ENCODE measurements around the gene MET.
"Not testable (repeated sequence)": the region's sequence is repeated elsewhere in the genome, so short reads cannot be mapped to it uniquely, and the experiment has no call there.

The MET gene

DNA sequence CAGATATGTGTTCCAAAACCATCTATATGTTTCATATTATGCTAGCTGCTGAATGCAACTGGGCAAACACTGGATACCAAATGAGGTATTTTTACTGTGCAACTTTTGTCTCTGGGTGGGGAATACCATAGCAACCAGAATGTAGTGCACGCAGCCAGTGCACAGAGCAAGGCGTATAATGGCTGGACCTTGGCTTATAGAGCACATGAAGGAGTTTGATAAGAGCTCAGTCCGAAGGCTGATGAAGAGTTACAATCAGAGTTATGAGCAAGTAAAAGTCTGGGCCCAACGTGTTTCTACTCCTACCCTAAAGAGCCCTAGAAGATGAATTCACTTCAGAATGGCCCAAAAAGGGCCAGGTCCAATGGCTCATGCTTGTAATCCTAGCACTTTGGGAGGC, 82.2 kb downstream of the MET start:
- DNase-seq (ENCODE audit: low spot score): no peak

DNA sequence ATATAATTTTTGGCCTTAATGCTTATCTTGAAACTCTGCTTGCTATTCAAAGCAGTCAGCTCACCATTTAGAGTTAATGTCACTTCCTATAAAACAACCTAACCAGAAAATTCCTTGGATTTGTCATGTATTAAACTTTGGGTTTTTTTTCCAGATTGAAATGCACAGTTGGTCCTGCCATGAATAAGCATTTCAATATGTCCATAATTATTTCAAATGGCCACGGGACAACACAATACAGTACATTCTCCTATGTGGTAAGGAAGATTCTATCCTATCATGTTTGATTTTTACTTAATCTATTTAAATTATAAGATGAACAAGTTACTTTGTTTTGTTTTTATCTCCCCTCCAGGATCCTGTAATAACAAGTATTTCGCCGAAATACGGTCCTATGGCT, 85.3 kb downstream of the MET start:
- DNase-seq (ENCODE audit: low spot score): no peak

DNA sequence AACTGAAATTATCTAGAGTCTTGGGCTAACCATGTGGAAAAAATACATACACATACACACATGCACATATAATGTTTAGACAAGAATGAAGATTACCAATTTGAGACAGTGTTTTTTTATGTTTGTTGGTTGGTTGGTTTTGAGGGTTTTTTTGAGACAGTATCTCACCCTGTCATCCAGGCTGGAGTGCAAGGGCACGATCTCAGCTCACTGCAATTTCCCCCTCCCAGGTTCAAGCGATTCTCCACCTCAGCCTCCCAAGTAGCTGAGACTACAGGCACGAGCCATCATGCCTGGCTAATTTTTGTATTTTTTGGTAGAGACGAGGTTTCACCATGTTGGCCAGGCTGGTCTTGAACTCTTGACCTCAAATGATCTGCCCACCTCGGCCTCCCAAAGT, 87.6 kb downstream of the MET start:
- not testable (repeated sequence) for DNase-seq (ENCODE audit: low spot score)

DNA sequence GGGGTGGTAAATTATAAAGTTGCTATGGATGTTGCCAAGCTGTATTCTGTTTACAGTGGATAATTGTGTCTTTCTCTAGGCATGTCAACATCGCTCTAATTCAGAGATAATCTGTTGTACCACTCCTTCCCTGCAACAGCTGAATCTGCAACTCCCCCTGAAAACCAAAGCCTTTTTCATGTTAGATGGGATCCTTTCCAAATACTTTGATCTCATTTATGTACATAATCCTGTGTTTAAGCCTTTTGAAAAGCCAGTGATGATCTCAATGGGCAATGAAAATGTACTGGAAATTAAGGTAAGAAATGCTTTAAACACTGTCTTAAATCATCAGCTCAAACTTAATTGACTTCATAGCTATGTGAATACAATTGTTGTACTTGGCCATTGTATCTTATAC, 91.0 kb downstream of the MET start:
- no peak for DNase-seq (ENCODE audit: low spot score)

DNA sequence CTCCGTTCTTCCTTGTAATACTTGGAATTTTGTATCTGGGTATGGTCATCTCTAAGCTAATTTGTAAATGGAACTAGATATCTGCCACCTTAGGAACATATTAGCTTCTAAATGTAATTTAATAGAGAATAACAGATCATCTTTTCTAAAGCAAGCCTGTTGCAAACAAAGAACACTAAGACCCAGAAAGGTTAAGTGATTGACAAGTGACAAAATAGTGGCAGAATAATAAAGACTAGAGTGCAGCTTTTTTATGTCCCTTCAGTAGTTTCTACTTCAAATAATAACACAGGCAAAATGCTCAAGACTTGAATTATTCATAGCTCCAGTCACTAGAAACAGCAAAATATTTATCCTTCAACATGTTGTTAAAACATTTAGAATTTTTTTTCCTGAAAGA, 91.7 kb downstream of the MET start:
- no peak for DNase-seq (ENCODE audit: low spot score)

DNA sequence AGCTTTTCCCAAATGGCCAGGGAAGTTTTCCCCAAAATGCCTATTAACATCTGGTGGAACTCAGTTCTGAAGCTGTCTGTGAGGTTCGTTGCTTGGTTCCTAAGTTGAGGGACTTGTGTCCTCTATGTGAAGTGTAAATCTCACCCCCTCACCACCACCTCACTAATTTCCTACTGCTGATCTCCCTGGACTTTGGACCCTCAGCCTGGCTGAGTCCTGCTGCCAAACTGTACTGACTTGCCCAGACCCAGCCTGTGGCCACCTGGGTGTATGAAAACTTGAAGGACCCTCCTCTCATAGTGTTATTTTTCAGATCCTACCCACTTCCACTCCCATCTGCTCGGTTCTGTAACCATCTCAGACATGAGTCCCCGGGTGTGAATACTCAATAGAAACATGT, 94.9 kb downstream of the MET start:
- no peak for DNase-seq (ENCODE audit: low spot score)

DNA sequence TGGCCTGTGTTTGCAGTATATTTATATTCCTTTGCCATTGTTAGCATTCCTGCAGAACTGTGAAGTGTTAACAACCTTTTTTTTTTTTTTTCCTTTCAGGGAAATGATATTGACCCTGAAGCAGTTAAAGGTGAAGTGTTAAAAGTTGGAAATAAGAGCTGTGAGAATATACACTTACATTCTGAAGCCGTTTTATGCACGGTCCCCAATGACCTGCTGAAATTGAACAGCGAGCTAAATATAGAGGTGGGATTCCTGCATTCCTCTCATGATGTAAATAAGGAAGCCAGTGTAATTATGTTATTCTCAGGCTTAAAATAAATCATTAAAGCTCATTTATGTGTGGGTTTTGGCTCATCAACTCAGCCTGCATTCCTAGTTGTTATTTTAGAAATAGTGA, 97.5 kb downstream of the MET start:
- no peak for DNase-seq (ENCODE audit: low spot score)

DNA sequence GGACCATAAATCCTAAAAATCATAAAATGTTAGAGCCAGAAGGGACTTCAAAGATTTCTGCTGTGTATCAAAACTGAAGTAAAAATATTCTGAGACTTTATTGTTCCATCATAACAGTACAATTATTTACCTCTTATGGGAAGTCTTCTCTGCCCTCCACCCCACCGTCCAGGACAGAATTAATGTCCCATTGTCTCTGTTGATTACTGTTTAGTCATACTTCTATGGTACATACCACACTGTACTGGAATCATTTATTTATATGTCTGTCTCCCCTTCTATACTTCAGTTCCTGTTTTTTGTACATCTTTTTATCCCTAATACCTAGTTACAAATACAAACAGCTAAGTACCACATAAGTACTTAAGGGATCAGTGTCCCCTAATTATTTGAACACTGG, 98.9 kb downstream of the MET start:
- no peak for DNase-seq (ENCODE audit: low spot score)

DNA sequence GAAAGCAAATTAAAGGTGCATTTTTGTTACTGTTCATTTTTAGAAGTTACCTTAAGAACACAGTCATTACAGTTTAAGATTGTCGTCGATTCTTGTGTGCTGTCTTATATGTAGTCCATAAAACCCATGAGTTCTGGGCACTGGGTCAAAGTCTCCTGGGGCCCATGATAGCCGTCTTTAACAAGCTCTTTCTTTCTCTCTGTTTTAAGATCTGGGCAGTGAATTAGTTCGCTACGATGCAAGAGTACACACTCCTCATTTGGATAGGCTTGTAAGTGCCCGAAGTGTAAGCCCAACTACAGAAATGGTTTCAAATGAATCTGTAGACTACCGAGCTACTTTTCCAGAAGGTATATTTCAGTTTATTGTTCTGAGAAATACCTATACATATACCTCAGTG, 99.6 kb downstream of the MET start:
- no peak for DNase-seq (ENCODE audit: low spot score)

DNA sequence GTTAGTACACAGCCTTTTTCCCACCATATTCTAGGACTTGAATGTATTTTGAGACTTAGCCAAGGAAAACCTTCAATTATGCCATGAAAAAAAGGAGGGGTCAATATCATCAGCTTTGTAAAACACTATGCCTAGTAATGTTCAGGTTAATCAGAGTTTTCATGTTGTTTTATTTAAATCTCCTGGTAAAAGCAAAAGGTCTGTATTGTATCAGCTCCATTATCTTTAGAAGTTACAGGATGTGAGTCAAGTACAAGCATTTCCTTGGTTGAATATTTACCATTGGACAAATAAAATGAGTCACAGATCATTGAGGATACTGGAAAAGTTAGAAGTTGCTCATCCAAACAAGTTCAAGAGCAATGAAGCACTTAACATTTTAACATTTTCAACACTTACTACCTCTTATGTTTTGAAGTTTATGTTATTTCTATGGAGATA, 100.4 kb downstream of the MET start:
- no peak for DNase-seq (ENCODE audit: low spot score)

DNA sequence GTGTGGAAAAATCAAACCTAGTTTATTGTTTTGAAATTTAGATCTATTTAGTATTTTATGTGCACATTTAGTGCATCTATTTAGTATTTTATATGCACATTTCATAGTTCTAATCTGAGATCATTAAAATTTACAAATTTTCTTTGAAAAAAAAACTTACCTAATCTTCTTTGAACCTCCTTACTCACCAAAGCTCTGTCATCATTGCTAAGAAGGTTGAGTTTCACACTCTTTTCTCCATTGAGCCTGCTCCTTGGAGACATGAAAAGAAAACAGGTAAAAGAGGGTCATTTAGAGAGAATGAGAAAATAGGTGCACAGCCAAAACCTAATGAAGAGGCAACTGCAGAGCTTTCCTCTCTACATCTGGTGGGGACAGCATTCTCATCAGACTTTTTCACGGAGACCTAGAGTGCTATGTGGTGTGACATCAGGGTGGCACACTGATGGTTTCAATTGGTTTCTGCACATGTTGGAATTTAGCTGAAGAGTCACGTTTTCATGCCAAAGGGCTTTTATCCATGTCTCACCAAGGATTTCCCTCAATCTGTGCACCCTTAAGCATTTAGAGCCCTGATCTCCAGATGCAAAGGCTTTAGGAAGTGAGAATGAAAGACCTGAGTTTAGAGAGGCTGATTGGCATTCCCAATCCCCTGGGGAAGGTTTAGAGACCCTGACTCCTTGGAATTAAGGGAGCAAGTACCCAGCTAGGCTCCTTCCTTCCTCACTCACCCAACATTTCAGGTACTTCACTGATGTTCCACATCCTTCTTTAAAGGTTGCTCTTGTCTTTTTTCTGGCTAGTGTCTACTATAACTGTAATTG, 101.1 kb downstream of the MET start:
- no peak for DNase-seq (ENCODE audit: low spot score)

DNA sequence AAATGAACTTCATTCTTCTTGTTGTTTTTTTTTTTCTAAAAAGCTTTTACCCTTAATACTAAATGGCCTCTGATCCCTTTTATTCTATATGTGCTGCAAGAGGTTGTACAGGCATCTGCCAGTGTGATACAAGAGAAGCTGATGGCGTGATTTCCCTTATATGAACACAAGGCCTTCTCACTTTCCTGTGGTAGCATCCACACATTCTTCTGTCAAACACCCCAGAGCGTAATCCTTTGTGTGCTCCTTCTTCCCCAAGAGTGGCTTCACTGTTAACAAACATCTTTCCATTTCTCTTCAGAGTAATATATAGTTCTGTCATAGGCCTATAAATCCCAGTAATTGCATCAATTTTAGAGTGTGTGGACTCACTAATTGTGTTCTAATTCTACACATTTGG, 104.0 kb downstream of the MET start:
- no peak for DNase-seq (ENCODE audit: low spot score)

DNA sequence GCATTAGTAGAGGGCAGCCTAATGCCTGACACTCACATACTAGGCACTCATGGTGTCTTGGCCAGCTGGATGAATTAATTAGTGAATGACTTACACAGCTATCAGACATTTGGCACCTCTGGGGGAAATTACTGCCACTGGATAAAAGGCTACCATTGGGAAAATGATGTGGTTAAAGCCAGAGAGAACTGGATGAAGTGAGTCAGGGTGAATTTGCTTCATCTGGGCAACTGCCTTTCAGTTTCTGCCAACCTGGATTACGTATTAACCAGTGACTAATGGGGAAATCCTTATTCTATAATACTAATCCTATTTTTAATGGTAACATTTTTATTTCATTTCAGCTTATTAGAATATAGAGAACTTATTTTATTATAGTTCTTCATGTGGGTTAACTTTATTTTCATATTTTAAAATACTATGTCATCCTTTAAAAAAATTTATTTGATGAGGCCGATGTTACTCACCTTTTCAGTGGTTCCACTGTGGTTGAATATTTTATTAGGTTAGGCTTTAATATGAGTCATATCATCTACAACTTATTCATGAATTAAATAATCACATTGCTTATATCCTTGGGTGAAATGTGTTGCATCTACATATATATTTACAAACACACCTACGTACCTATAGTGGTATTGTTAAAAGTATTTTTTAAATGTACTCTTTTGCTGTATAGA, 104.8 kb downstream of the MET start:
- no peak for DNase-seq (ENCODE audit: low spot score)

DNA sequence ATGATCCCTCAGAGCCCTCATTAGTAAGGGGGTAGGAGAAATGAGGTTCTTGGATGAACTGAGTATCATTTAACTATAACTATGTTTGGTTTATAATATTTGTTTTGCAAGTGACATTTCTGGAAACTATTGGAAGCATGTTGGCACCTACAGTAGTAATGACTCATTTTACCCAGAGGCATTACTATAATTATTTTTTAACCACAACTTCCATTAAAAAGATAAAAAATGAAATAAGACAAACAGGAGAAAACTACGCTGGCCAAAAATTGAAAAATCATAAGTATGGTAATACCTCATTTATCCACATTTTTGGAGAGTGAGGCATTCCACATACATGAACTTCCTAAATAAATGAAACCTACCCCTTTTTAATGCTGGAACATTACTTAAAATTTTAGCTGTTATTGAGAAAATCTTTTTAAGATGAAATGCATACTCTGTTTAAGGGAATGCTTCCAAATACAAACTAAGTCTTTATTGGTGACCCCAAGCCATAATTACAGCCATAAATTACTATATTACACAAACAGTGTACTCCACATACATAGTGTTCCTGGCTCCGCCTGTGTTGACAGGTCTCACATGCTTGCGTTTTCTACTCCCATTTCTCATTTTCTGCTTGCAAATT, 105.8 kb downstream of the MET start:
- no peak for DNase-seq (ENCODE audit: low spot score)

DNA sequence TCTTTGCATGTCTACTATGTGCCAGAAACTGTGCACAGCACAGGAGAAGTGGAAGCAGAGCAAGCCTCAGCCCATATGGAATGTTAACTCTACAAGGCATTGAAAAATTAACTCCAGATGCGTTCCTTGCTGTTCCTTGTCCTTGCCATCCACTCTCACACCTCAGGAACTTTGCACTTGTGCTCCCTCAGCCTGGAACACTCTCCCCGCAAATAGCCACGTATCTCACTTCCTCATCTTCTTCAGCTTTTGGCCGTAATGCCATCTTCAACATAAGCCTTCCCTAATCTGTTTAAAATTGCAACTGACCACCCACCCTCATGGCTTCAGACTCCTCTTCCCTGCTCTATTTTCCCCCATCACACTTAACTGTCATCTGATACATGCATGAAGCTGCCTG, 107.2 kb downstream of the MET start:
- DNase-seq (ENCODE audit: low spot score): no peak

DNA sequence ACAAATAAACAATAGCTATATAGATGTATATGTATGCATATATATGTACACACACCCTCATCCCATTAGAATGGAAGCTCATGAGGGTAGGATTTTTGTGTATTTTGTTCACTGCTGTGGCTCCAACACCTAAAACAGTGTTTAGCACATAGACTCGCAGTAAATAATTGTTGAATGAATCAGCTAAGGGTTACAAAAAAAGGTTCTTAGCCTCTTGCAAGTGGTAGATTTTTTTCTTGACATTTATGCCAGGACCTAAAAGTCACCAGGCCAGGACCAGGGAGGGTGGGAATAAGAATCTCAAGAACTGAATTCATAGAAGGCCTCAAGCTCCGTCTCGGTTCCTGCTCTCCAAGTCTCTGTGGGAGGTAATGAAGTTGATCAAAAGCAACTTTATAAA, 107.9 kb downstream of the MET start:
- DNase-seq (ENCODE audit: low spot score): no peak

DNA sequence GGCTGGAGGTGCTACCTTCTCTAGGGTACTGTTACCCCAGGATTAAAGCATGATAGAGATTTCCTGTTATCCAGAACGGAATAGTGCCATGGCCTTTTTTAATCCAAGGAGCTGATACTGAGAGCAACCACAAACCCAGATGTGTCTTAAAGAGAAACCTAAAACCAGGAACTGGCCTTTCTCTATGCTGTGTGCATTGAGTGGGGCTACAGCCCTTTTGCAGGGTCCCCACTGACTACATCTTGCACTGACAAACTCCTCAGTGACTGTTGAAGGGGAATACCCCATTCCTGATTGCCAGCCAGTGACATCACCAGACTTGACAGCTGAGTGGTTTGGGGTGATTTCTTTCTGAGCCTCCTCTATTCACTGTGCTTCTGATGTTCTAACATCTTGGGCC, 108.5 kb downstream of the MET start:
- DNase-seq (ENCODE audit: low spot score): no peak

DNA sequence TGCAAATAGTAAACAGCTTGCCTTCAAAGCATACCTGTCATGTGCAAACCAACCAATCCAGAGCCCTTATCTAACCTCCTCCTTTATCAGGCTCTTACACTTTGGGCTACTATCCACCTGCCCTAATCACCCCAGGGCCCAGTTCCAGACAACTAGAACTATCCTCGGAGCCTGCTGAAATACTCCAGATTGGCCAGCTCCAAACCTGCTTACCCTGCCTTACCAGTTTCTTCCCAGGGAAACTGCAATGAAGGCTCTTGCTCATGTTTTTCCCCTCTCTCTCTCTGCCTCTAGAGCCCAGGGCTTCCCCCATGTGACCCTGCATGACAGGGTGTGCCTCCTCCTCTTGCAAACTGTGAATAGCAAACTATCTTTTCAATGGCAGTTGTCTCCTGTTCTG, 109.0 kb downstream of the MET start:
- DNase-seq (ENCODE audit: low spot score): no peak

DNA sequence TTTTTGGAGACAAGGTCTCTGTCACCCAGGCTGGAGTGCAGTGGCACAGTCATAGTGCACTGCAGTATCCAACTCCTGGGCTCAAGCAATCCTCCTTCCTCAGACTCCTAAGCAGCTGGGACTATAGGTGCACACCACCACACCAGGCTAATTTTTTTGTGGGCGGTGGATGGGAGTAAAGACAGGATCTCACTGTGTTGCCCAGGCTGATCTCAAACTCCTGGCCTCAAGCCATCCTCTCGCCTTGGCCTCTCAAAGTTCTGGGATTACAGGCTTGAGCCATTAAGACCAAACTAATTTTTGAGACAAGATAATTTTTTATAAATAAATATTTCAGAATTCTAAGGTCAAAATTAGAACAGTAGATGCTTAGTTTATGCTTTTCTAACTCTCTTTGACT, 109.6 kb downstream of the MET start:
- DNase-seq (ENCODE audit: low spot score): no peak

DNA sequence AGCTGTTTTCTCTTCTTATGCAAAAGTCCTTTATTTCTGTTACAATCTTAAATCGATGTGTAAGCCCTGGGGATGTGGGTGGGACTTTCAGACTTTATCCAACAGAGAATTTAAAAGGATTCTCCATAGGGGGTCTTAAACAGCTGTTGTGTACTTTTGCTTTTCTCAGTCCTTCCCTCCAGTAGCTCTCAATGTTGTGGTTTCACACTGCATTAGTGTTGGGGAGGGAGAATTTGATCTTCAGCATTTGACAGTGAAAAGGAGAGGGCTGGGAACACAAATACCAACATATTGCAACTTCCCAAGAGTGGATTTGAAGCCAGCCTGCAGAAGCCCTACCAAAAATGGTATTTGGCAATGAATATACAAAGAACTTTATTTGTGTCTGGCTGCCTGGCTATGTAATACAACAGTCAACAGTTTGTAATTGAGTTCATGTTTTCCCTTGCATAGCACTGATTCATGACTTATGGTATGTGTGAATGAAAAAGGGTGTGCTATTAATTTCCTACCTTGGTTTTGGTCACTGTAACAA, 110.2 kb downstream of the MET start:
- DNase-seq (ENCODE audit: low spot score): no peak

DNA sequence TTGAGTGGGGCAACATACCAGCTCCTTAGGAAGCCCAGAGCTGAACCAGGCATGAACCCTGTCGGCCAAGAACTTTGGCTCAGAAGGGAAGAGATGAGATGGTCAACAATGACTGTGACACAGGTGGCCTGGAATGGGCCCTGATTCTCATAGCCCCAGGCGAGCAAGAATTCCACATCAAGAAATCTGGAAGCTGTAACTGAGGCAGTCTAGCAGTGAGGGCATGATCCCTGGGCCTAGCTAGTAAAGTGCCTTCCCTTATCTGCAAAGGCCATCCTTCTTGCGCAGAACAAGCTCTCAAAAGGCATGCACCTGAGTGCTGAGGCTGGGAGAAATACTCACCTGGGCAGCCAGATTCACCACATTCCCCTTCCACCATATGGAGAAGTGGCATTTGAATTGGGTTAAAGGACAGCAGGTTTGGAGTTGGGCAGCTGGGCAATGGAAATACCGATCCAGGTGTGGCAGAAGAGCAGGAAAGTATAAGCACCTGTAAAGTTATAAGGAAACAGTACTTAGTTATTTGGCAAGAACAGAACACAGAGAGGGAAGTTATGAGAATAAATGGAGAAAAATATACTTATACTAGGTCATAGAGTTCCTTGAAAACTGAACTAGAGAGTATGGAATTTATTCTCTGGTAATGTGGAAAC, 111.8 kb downstream of the MET start:
- DNase-seq (ENCODE audit: low spot score): no peak

DNA sequence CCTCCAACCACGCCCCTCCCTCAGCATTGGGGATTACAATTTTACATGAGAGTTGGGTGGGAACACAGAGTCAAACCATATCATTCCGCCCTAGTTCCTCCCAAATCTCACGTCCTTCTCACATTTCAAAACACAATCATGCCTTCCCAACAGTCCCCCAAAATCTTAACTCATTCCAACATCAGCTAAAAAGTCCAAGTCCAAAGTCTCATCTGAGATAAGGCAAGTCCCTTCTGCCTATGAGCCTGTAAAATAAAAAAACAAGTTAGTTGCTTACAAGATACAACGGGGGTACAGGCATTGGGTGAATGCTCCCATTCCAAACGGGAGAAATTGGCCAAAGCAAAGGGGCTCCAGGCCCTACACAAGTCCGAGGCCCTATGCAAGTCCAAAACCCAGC, 112.7 kb downstream of the MET start:
- DNase-seq (ENCODE audit: low spot score): no peak

DNA sequence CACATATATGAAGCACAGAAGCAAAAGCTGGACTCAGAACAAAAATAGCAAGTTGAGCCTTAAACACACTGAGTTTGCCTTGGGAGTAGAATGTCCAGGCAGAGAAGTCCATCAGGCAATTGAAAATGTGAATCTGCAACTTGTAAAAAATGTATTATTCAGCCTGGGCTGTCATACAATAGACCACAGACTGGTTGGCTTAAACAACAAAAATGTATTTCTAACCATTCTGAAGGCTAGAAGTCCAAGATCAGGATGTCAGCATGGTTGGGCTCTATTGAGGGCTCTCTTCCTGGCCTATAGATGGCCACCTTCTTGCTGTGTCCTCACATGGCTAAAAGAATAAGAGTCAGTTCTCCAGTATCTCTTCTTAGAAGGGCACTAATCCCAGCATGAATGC, 113.8 kb downstream of the MET start:
- DNase-seq (ENCODE audit: low spot score): no peak
